Natural killer cell treated with Interleukin-12 subunit alpha and Interleukin-12 subunit beta and Interleukin-15 and Interleukin-18, amount 100 ng/mL, for 72 hours (primary cell): ENCODE data around the gene ZYG11B. TPM values are rescaled to one million over a fixed set of nuclear protein-coding genes. Genes with fewer than 3 reads are reported as not detected.
A peak's percentile ranks its signal among the peaks of the same experiment; 100 is the strongest.
"Not testable (repeated sequence)": the region's sequence is repeated elsewhere in the genome, so short reads cannot be mapped to it uniquely, and the experiment has no call there.

ENCODE experiments used
- ATAC-seq, 2 donors: fragments of 150-1000 bp; cut with Tn5 transposase in 1 of 2; sonication (Bioruptor Pico), chemical (Tn5 transposase) in 1 of 2; 2 replicates each; pipeline ENCODE4 v1.10.0; 2021
- DNase-seq: peaks from one replicate; pipeline ENCODE4 v3.0.0; 2022; ENCODE audit warnings: low spot score
- H3K27ac Mint-ChIP-seq, 2 donors: 1 replicate in 1 of 2; 2 replicates in 1 of 2; pipeline ENCODE4 v1.8.0; 2022; ENCODE audit warnings: mixed read lengths in 2 of 2, mild to moderate bottlenecking in 1 of 2, moderate library complexity in 1 of 2
- H3K27me3 Mint-ChIP-seq, 2 donors: 1 replicate in 1 of 2; 2 replicates in 1 of 2; pipeline ENCODE4 v1.8.0; 2022; ENCODE audit warnings: mixed read lengths in 2 of 2
- H3K36me3 Mint-ChIP-seq: one replicate; pipeline ENCODE4 v1.8.0; 2022; ENCODE audit warnings: mixed read lengths
- H3K4me1 Mint-ChIP-seq, 2 donors: 1 replicate in 1 of 2; 2 replicates in 1 of 2; pipeline ENCODE4 v1.8.0; 2022; ENCODE audit warnings: low read depth in 2 of 2, mixed read lengths in 2 of 2, mild to moderate bottlenecking in 1 of 2
- H3K4me3 Mint-ChIP-seq: one replicate; pipeline ENCODE4 v1.8.0; 2022; ENCODE audit warnings: mixed read lengths
- H3K9me3 Mint-ChIP-seq: 2 replicates; pipeline ENCODE4 v1.8.0; 2022; ENCODE audit warnings: mixed read lengths
- total RNA-seq, 2 donors: library from RNA; stranded (reverse); gene quantifications; one replicate each; pipeline ENCODE4 v1.2.3, GENCODE V29; 2022

The ZYG11B gene
- total RNA-seq, result 1 to 10 TPM; 5.8 to 8.3 TPM

- Mint-ChIP-seq H3K27me3 (peaks cover 4 to 5% of the 10 kb centered on the region in 2 donors), H3K4me1 (peaks cover 25 to 30% of the 10 kb centered on the region in 2 donors)
- ATAC-seq, result peak; percentile 98 to 99
Measured at GRCh38 chr1:52726265-52727113, at the start of gene ZYG11B. TSS of gene ZYG11B (plus strand) at chr1:52726453. CDS start at chr1:52726654, 201 bp downstream.

GRCh38 chr1:52677076-52677806 is 49.0 kb upstream of the ZYG11B start:
- DNase-seq (no peak), ATAC-seq (no peak)
- Mint-ChIP-seq H3K4me1 (peaks cover 0 to 10% of the 10 kb centered on the region in 2 donors), H3K36me3 (no peaks in the 10 kb centered on the region), H3K27me3 (no peaks in the 10 kb centered on the region), H3K4me3 (no peak overlapping the region), H3K27ac (no peak overlapping the region), H3K9me3 (no peaks in the 10 kb centered on the region)

More at GRCh38 chr1:52726265-52727113, at the start of gene ZYG11B:
- DNase-seq, result peak; percentile 93
- H3K27ac Mint-ChIP-seq, result peak within 1 kb of the TSS; percentile 50 to 85
- no peaks in the 10 kb centered on the region for H3K36me3 Mint-ChIP-seq
- H3K9me3 Mint-ChIP-seq, result no peaks in the 10 kb centered on the region
- H3K4me3 Mint-ChIP-seq, result peak within 1 kb of the TSS; percentile 93

GRCh38 chr1:52679048-52679447 is 47.2 kb upstream of the ZYG11B start:
- Mint-ChIP-seq H3K36me3 (no peaks in the 10 kb centered on the region), H3K4me3 (no peak overlapping the region), H3K9me3 (no peaks in the 10 kb centered on the region), H3K27ac (peak overlapping the region in 1 of 2 donors; percentile 39), H3K27me3 (no peaks in the 10 kb centered on the region), H3K4me1 (peaks cover 10 to 21% of the 10 kb centered on the region in 2 donors)
- DNase-seq (no peak), ATAC-seq (no peak)

- no peaks in the 10 kb centered on the region for H3K36me3 Mint-ChIP-seq
- DNase-seq (no peak), ATAC-seq (no peak)
- peaks cover 11 to 22% of the 10 kb centered on the region in 2 donors for H3K4me1 Mint-ChIP-seq
- H3K4me3 Mint-ChIP-seq, result no peak overlapping the region
- H3K27me3 Mint-ChIP-seq, result no peaks in the 10 kb centered on the region
- peak overlapping the region in 1 of 2 donors; percentile 39 for H3K27ac Mint-ChIP-seq
- no peaks in the 10 kb centered on the region for H3K9me3 Mint-ChIP-seq
Measured at GRCh38 chr1:52679498-52679897, 46.8 kb upstream of the ZYG11B start.

- DNase-seq (no peak), ATAC-seq (no peak)
- no peaks in the 10 kb centered on the region for H3K27me3 Mint-ChIP-seq
- H3K36me3 Mint-ChIP-seq, result no peaks in the 10 kb centered on the region
- H3K27ac Mint-ChIP-seq, result no peak overlapping the region
- peaks cover 11 to 17% of the 10 kb centered on the region in 2 donors for H3K4me1 Mint-ChIP-seq
- H3K9me3 Mint-ChIP-seq, result no peaks in the 10 kb centered on the region
- no peak overlapping the region for H3K4me3 Mint-ChIP-seq
Measured at GRCh38 chr1:52680353-52680752, 45.9 kb upstream of the ZYG11B start.

- Mint-ChIP-seq H3K4me3 (no peak overlapping the region), H3K27ac (no peak overlapping the region), H3K9me3 (no peaks in the 10 kb centered on the region), H3K4me1 (peaks cover 14 to 19% of the 10 kb centered on the region in 2 donors), H3K27me3 (no peaks in the 10 kb centered on the region), H3K36me3 (no peaks in the 10 kb centered on the region)
- no peak for ATAC-seq
- no peak for DNase-seq
Measured at GRCh38 chr1:52681136-52681535, 45.1 kb upstream of the ZYG11B start.

- Mint-ChIP-seq H3K9me3 (no peaks in the 10 kb centered on the region), H3K4me3 (no peak overlapping the region), H3K36me3 (peaks cover 8% of the 10 kb centered on the region), H3K4me1 (peaks cover 18 to 23% of the 10 kb centered on the region in 2 donors), H3K27ac (peak overlapping the region in 1 of 2 donors; percentile 29), H3K27me3 (no peaks in the 10 kb centered on the region)
- ATAC-seq, result peak in 1 of 2 donors; percentile 44
- no peak for DNase-seq
Measured at GRCh38 chr1:52683367-52683940, 42.8 kb upstream of the ZYG11B start.

- H3K36me3 Mint-ChIP-seq, result peaks cover 8% of the 10 kb centered on the region
- H3K27ac Mint-ChIP-seq, result no peak overlapping the region
- no peak overlapping the region for H3K4me3 Mint-ChIP-seq
- no peaks in the 10 kb centered on the region for H3K27me3 Mint-ChIP-seq
- ATAC-seq (no peak), DNase-seq (no peak)
- peaks cover 18 to 19% of the 10 kb centered on the region in 2 donors for H3K4me1 Mint-ChIP-seq
- no peaks in the 10 kb centered on the region for H3K9me3 Mint-ChIP-seq
Measured at GRCh38 chr1:52684545-52684944, 41.7 kb upstream of the ZYG11B start.

- H3K4me1 Mint-ChIP-seq, result peaks cover 17 to 18% of the 10 kb centered on the region in 2 donors
- DNase-seq (peak; percentile 74), ATAC-seq (peak; percentile 90)
- not testable (repeated sequence) for H3K9me3 Mint-ChIP-seq, H3K4me3 Mint-ChIP-seq, H3K36me3 Mint-ChIP-seq, H3K27me3 Mint-ChIP-seq
- peak overlapping the region; percentile 54 to 62 for H3K27ac Mint-ChIP-seq
Measured at GRCh38 chr1:52686261-52686751, 39.9 kb upstream of the ZYG11B start.

GRCh38 chr1:52686830-52687229 is 39.4 kb upstream of the ZYG11B start:
- Mint-ChIP-seq H3K4me1 (peaks cover 17 to 18% of the 10 kb centered on the region in 2 donors), H3K27ac (no peak overlapping the region), H3K4me3 (no peak overlapping the region), H3K9me3 (no peaks in the 10 kb centered on the region), H3K27me3 (no peaks in the 10 kb centered on the region), H3K36me3 (peaks cover 9% of the 10 kb centered on the region)
- ATAC-seq, result no peak
- no peak for DNase-seq

- DNase-seq (no peak), ATAC-seq (no peak)
- no peaks in the 10 kb centered on the region for H3K27me3 Mint-ChIP-seq
- peaks cover 0 to 8% of the 10 kb centered on the region in 2 donors for H3K4me1 Mint-ChIP-seq
- no peak overlapping the region for H3K27ac Mint-ChIP-seq
- H3K9me3 Mint-ChIP-seq, result no peaks in the 10 kb centered on the region
- peaks cover 15% of the 10 kb centered on the region for H3K36me3 Mint-ChIP-seq
- H3K4me3 Mint-ChIP-seq, result no peak overlapping the region
Measured at GRCh38 chr1:52691821-52692220, 34.4 kb upstream of the ZYG11B start.

GRCh38 chr1:52692697-52693096 is 33.6 kb upstream of the ZYG11B start:
- Mint-ChIP-seq H3K4me3 (no peak overlapping the region), H3K9me3 (no peaks in the 10 kb centered on the region), H3K36me3 (peaks cover 8% of the 10 kb centered on the region), H3K4me1 (peaks cover 2 to 15% of the 10 kb centered on the region in 2 donors), H3K27ac (no peak overlapping the region), H3K27me3 (no peaks in the 10 kb centered on the region)
- ATAC-seq (no peak), DNase-seq (no peak)

GRCh38 chr1:52693351-52693750 is 32.9 kb upstream of the ZYG11B start:
- not testable (repeated sequence) for H3K9me3 Mint-ChIP-seq, H3K27me3 Mint-ChIP-seq, DNase-seq, H3K36me3 Mint-ChIP-seq, H3K27ac Mint-ChIP-seq, H3K4me3 Mint-ChIP-seq, ATAC-seq
- peaks cover 7 to 16% of the 10 kb centered on the region in 2 donors for H3K4me1 Mint-ChIP-seq
